K562 (cell line): ENCODE measurements around the gene GARIN5B. TPM values are rescaled to one million over a fixed set of nuclear protein-coding genes. Genes with fewer than 3 reads are reported as not detected.
A peak's percentile ranks its signal among the peaks of the same experiment; 100 is the strongest.

Experiments
- ATF3 ChIP-seq, 2 experiments: fragments of 450-650 bp in 1 of 2; sonication (generic) in 1 of 2; formaldehyde crosslinking in 1 of 2; IDR thresholded peaks in 1 of 2; conservative IDR thresholded peaks in 1 of 2; 2 replicates each; pipeline versions ENCODE4 v1.6.1 to v1.8.1; 2016 to 2023; ENCODE audit warnings: mild to moderate bottlenecking in 2 of 2, moderate library complexity in 2 of 2, inconsistent platforms in 1 of 2, missing genetic modification reagents in 1 of 2
- FOXA3 ChIP-seq, 2 experiments: fragments of 450-650 bp in 1 of 2; sonication (generic) in 1 of 2; formaldehyde crosslinking; IDR thresholded peaks in 1 of 2; conservative IDR thresholded peaks in 1 of 2; 2 replicates each; pipeline versions ENCODE4 v1.4.0 to v1.8.0; 2020 to 2022; ENCODE audit warnings: mild to moderate bottlenecking in 2 of 2, missing genetic modification reagents in 1 of 2
- HDAC1 ChIP-seq, 2 experiments: fragments of 450-650 bp; IDR thresholded peaks; 2 replicates each; pipeline ENCODE4 v1.6.1; 2016 to 2017; ENCODE audit warnings: inconsistent platforms in 1 of 2, mild to moderate bottlenecking in 1 of 2, moderate library complexity in 1 of 2
- HMGN3 ChIP-seq: IDR thresholded peaks from 2 replicates; pipeline ENCODE4 v1.6.1; 2011; ENCODE audit warnings: borderline replicate concordance, low read depth, mild to moderate bottlenecking, mixed read lengths, low read length; ENCODE audit not compliant: insufficient read length; ENCODE audit errors: extremely low read depth
- KLF6 ChIP-seq: fragments of 250-450 bp; sonication (Bioruptor Pico); IDR thresholded peaks from 2 replicates; pipeline ENCODE4 v1.4.0; 2020; ENCODE audit warnings: mild to moderate bottlenecking, moderate library complexity, borderline replicate concordance
- L3MBTL2 ChIP-seq: fragments of 450-650 bp; IDR thresholded peaks from 2 replicates; pipeline ENCODE4 v1.6.1; 2016; ENCODE audit warnings: mild to moderate bottlenecking, moderate library complexity
- MEF2A ChIP-seq: IDR thresholded peaks from 2 replicates; pipeline ENCODE4 v1.6.1; 2011; ENCODE audit warnings: low read depth, mild to moderate bottlenecking, low read length, moderate library complexity; ENCODE audit not compliant: control insufficient read depth
- NR2F6 ChIP-seq: fragments of 450-650 bp; formaldehyde crosslinking; IDR thresholded peaks from 2 replicates; pipeline ENCODE4 v1.4.0; 2020; ENCODE audit warnings: mild to moderate bottlenecking
- PML ChIP-seq: IDR thresholded peaks from 2 replicates; pipeline ENCODE4 v1.6.1; 2012; ENCODE audit warnings: low read length, inconsistent platforms
- STAG1 ChIP-seq: sonication (generic); formaldehyde crosslinking; IDR thresholded peaks from 2 replicates; pipeline ENCODE4 v1.5.0; 2020; ENCODE audit warnings: missing genetic modification reagents, borderline replicate concordance
- VEZF1 ChIP-seq: fragments of 200-800 bp; sonication (Bioruptor generic); IDR thresholded peaks from 2 replicates; pipeline ENCODE4 v1.6.1; 2017; ENCODE audit warnings: missing genetic modification characterization, missing compliant biosample characterization
- ZBTB34 ChIP-seq: fragments of 250-450 bp; sonication (Bioruptor Pico); IDR thresholded peaks from 2 replicates; pipeline ENCODE4 v1.8.0; 2021; ENCODE audit warnings: mild to moderate bottlenecking, moderate library complexity
- ZBTB40 ChIP-seq, 2 experiments: fragments of 450-650 bp in 1 of 2; sonication (generic) in 1 of 2; formaldehyde crosslinking in 1 of 2; IDR thresholded peaks; 2 replicates each; pipeline versions ENCODE4 v1.7.1 to v1.9.0; 2016 to 2022; ENCODE audit warnings: inconsistent platforms in 1 of 2, mild to moderate bottlenecking in 1 of 2, missing genetic modification reagents in 1 of 2
- polyA plus RNA-seq, 8 experiments: library from polyadenylated mRNA; depleted of rRNA in 4 of 8; stranded (reverse) in 5 of 8; unstranded in 3 of 8; fragments of >200 nt; fragmentation: Nextera tagmentation in 2 of 8; fragmentation: Illumina TruSeq in 1 of 8; extraction: Ambion mirVana in 2 of 8; extraction: Trizol in 1 of 8; gene quantifications; 2 replicates each; pipeline versions ENCODE4 v1.2.1 to v1.2.3, GENCODE V29; 2011 to 2014; ENCODE audit warnings: inconsistent platforms in 1 of 8, missing spikeins in 1 of 8
- total RNA-seq, 7 experiments: library from RNA; depleted of rRNA in 6 of 7; stranded (reverse); fragments of >200 nt in 6 of 7; fragmentation: Illumina TruSeq in 2 of 7; extraction: Trizol in 2 of 7; gene quantifications; 2 replicates each; pipeline versions ENCODE4 v1.2.1 to v1.2.3, GENCODE V29; 2011 to 2021; ENCODE audit warnings: low replicate concordance in 1 of 7

Gene GARIN5B
- total and polyA plus RNA-seq, 9 of the 15 experiments (the other 6 are each of a cell fraction or from before 2014, with no cell fraction given): not detected

GRCh38 chr19:55408533-55408872 lies 45.4 kb upstream of the GARIN5B start (continued):
- TF ChIP-seq FOXA3 (CRISPR knock-in tag; conservative IDR thresholded peaks at IDR 0.05 in 1 of 2, IDR thresholded peaks at IDR 0.05 in 1 of 2): no peak
- no peak for TF ChIP-seq ATF3 (IDR thresholded peaks at IDR 0.05)
- no peak for TF ChIP-seq ATF3 (CRISPR knock-in tag; conservative IDR thresholded peaks at IDR 0.05)
- TF ChIP-seq HMGN3: no peak
- no peak for TF ChIP-seq MEF2A
- no peak for TF ChIP-seq ZBTB34 (CRISPR knock-in tag)
- TF ChIP-seq NR2F6: no peak
- TF ChIP-seq ZBTB40 (IDR thresholded peaks at IDR 0.05): peak; percentile 16; the same call in 1 of the 2 replicates
- TF ChIP-seq ZBTB40 (CRISPR knock-in tag; IDR thresholded peaks at IDR 0.05): no peak
- no peak for TF ChIP-seq L3MBTL2
- no peak for TF ChIP-seq HDAC1 (IDR thresholded peaks at IDR 0.05)
- TF ChIP-seq PML: no peak
- TF ChIP-seq VEZF1 (CRISPR knock-in tag): no peak
- no peak for TF ChIP-seq STAG1
- no peak for TF ChIP-seq KLF6 (CRISPR knock-in tag)
